SK-N-SH (cell line): ENCODE data around the gene MANSC1. TPM values are rescaled to one million over a fixed set of nuclear protein-coding genes. Genes with fewer than 3 reads are reported as not detected.

ENCODE experiments used
- CTCF ChIA-PET: fragments of 300-600, 350-600 bp; formaldehyde crosslinking; extraction: SDS; loops from one replicate; lab custom pipeline; 2021; lab: Yijun Ruan, JAX
- POLR2A ChIA-PET: fragments of 350-600 bp; sonication (Branson Sonifier 250); formaldehyde crosslinking; extraction: SDS; loops from one replicate; lab custom pipeline; 2020; ENCODE audit warnings: antibody characterized with exemption, inconsistent platforms; lab: Yijun Ruan, JAX
- DNase-seq: peaks from one replicate; pipeline ENCODE4 v3.0.0; 2012
- H2AFZ ChIP-seq: fragments of 200-600 bp; sonication (generic); 2 replicates; pipeline ENCODE4 v1.8.1; 2016; ENCODE audit warnings: antibody characterized with exemption, mild to moderate bottlenecking, low read depth
- H3F3A ChIP-seq: fragments of 200-600 bp; sonication (generic); replicated peaks from 2 replicates; pipeline ENCODE3; 2016; ENCODE audit warnings: antibody characterized with exemption, mild to moderate bottlenecking; ENCODE audit not compliant: insufficient read depth
- H3K27ac ChIP-seq, 2 experiments: fragments of 200-500 bp in 1 of 2; fragments of 200-600 bp in 1 of 2; sonication (Bioruptor generic) in 1 of 2; sonication (generic), shearing (Covaris generic) in 1 of 2; 2 replicates each; pipeline versions ENCODE4 v1.5.1 to v1.6.1; 2014 to 2016; ENCODE audit warnings: low read depth in 2 of 2, inconsistent platforms in 1 of 2, low read length in 1 of 2, mild to moderate bottlenecking in 1 of 2, mixed read lengths in 1 of 2
- H3K27me3 ChIP-seq: fragments of 200-600 bp; sonication (generic), shearing (Covaris generic); 2 replicates; pipeline ENCODE4 v1.6.1; 2016; ENCODE audit warnings: mixed run types; ENCODE audit not compliant: insufficient read depth
- H3K36me3 ChIP-seq, 2 experiments: fragments of 200-500 bp in 1 of 2; fragments of 200-600 bp in 1 of 2; sonication (Bioruptor generic) in 1 of 2; sonication (generic) in 1 of 2; replicated peaks in 1 of 2; 2 replicates each; pipeline versions ENCODE3 to v1.5.1; 2014 to 2016; ENCODE audit warnings: low read length in 1 of 2, mild to moderate bottlenecking in 1 of 2; ENCODE audit not compliant: insufficient read depth in 2 of 2, control insufficient read depth in 1 of 2
- H3K4me1 ChIP-seq, 2 experiments: fragments of 200-500 bp in 1 of 2; fragments of 200-600 bp in 1 of 2; sonication (Bioruptor generic) in 1 of 2; sonication (generic), shearing (Covaris generic) in 1 of 2; 2 replicates each; pipeline versions ENCODE4 v1.5.1 to v1.6.1; 2014 to 2016; ENCODE audit warnings: low read depth in 1 of 2, low read length in 1 of 2, mixed run types in 1 of 2; ENCODE audit not compliant: insufficient read depth in 2 of 2, control insufficient read depth in 1 of 2
- H3K4me2 ChIP-seq: fragments of 200-600 bp; sonication (generic), shearing (Covaris generic); 2 replicates; pipeline ENCODE4 v1.6.1; 2017; ENCODE audit warnings: mixed run types
- H3K4me3 ChIP-seq, 2 experiments: fragments of 200-500 bp in 1 of 2; fragments of 200-600 bp in 1 of 2; sonication (Bioruptor generic) in 1 of 2; sonication (generic), shearing (Covaris generic) in 1 of 2; 2 replicates each; pipeline versions ENCODE4 v1.5.1 to v1.8.1; 2014 to 2016; ENCODE audit warnings: low read depth in 2 of 2, inconsistent platforms in 1 of 2, low read length in 1 of 2, mild to moderate bottlenecking in 1 of 2, mixed read lengths in 1 of 2, moderate library complexity in 1 of 2
- H3K79me2 ChIP-seq: fragments of 200-600 bp; sonication (generic); 2 replicates; pipeline ENCODE4 v1.8.1; 2017; ENCODE audit warnings: mild to moderate bottlenecking; ENCODE audit not compliant: insufficient read depth
- H3K9ac ChIP-seq: fragments of 200-600 bp; sonication (generic); 2 replicates; pipeline ENCODE4 v1.6.1; 2017; ENCODE audit warnings: mixed run types
- H3K9me2 ChIP-seq: fragments of 200-600 bp; sonication (generic); 2 replicates; pipeline ENCODE4 v1.6.1; 2017; ENCODE audit warnings: mixed run types
- H3K9me3 ChIP-seq: fragments of 200-600 bp; sonication (generic); 2 replicates; pipeline ENCODE4 v1.6.1; 2017; ENCODE audit warnings: mixed run types, mild to moderate bottlenecking, moderate library complexity
- H4K20me1 ChIP-seq: fragments of 200-600 bp; sonication (generic); 2 replicates; pipeline ENCODE4 v1.6.1; 2017; ENCODE audit warnings: mild to moderate bottlenecking, mixed run types; ENCODE audit not compliant: insufficient read depth
- CHD2 ChIP-seq: fragments of 150-350 bp; IDR thresholded peaks from 2 replicates; pipeline ENCODE4 v1.6.1; 2018; ENCODE audit warnings: low read length; ENCODE audit not compliant: partially characterized antibody
- EZH2phosphoT487 ChIP-seq: fragments of 200-600 bp; sonication (generic); IDR thresholded peaks from 2 replicates; pipeline ENCODE4 v1.6.1; 2017; ENCODE audit warnings: low read depth, mixed run types, mild to moderate bottlenecking, antibody characterized with exemption, moderate library complexity, borderline replicate concordance
- FOXJ3 ChIP-seq: sonication (generic); formaldehyde crosslinking; IDR thresholded peaks from 2 replicates; pipeline ENCODE4 v1.5.1; 2020; ENCODE audit warnings: mild to moderate bottlenecking, missing genetic modification reagents
- FOXM1 ChIP-seq: IDR thresholded peaks from 2 replicates; pipeline ENCODE4 v1.4.0; 2012; ENCODE audit warnings: low read depth, mild to moderate bottlenecking
- GABPA ChIP-seq: IDR thresholded peaks from 2 replicates; pipeline ENCODE4 v1.4.0; 2012; ENCODE audit warnings: low read depth, mild to moderate bottlenecking
- GATA2 ChIP-seq: sonication (generic); formaldehyde crosslinking; IDR thresholded peaks from 2 replicates; pipeline ENCODE4 v1.5.0; 2020; ENCODE audit warnings: mild to moderate bottlenecking, missing genetic modification reagents
- JUND ChIP-seq: IDR thresholded peaks from 2 replicates; pipeline ENCODE4 v1.4.0; 2012
- MXI1 ChIP-seq: IDR thresholded peaks from 2 replicates; pipeline ENCODE4 v1.6.1; 2012; ENCODE audit warnings: mild to moderate bottlenecking, low read depth, low read length, improper control_type of control experiment
- POLR2AphosphoS5 ChIP-seq: IDR thresholded peaks from 2 replicates; pipeline ENCODE4 v1.6.1; 2012; ENCODE audit warnings: low read depth, low read length
- RFX5 ChIP-seq: IDR thresholded peaks from 2 replicates; pipeline ENCODE4 v1.6.1; 2012; ENCODE audit warnings: mild to moderate bottlenecking, improper control_type of control experiment, low read length
- SIN3A ChIP-seq: IDR thresholded peaks from 2 replicates; pipeline ENCODE4 v1.6.1; 2012; ENCODE audit warnings: low read depth, mild to moderate bottlenecking, low read length, moderate library complexity, borderline replicate concordance
- WGBS: methylation state at CpG from one replicate; pipeline ENCODE4 v1.1.6; 2017; ENCODE audit warnings: low lambda C conversion rate; 5-methylcytosine and 5-hydroxymethylcytosine counted together
- polyA plus RNA-seq, 3 experiments: library from polyadenylated mRNA; depleted of rRNA; stranded (reverse); fragments of >200 nt; gene quantifications; 2 replicates each; pipeline ENCODE4 v1.2.3, GENCODE V29; 2012
- TF ChIP-seq, protein P1 (sequence below): IDR thresholded peaks from 2 replicates; pipeline ENCODE4; 2012
- TF ChIP-seq, protein P2 (sequence below): fragments of 150-350 bp; IDR thresholded peaks from 2 replicates; pipeline ENCODE4 v1.6.1; 2017; ENCODE audit warnings: antibody characterized with exemption, low read length, low read depth, borderline replicate concordance
- TF ChIP-seq, protein P3 (sequence below): fragments of 200-600 bp; sonication (generic); IDR thresholded peaks from 2 replicates; pipeline ENCODE4 v1.6.1; 2017; ENCODE audit warnings: antibody characterized with exemption, mild to moderate bottlenecking, moderate library complexity
- TF ChIP-seq, protein P4 (sequence below): IDR thresholded peaks from 2 replicates; pipeline ENCODE4 v1.4.0; 2012; ENCODE audit warnings: low read depth, borderline replicate concordance

MANSC1 gene
- polyA plus RNA-seq, 1 of the 3 experiments (the other 2 are of a cell fraction) = 2.9 TPM

DNA sequence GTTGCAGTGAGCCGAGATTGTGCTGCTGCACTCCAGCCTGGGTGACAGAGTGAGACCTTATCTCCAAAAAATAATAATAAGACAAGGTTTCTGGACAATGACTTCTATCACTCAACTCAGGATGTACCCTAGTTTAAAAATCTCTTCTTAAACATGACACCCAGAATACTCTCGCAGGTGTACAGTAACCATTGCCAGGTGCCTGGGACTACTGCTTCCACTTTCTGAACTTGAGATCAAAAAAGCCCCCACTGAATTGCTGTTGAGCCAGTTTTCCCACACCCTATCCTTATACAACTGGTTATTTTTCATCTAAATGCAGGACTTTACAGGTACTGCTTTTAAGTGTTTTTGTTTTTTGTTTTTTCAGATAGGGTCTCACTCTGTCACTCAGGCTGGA is 43.1 kb upstream of the MANSC1 start:
- no peak overlapping the region for H3K27ac ChIP-seq
- POLR2A ChIA-PET = no interaction called here
- 87% methylated on average over 2 of the region's 2 CpGs for WGBS
- DNase-seq = no peak
- no peak overlapping the region for H2AFZ ChIP-seq
- no peaks in the 10 kb centered on the region for H3K36me3 ChIP-seq
- H3K27me3 ChIP-seq = no peaks in the 10 kb centered on the region
- H3K4me1 ChIP-seq = peaks cover 3 to 6% of the 10 kb centered on the region in 2 experiments; a peak in 3 of 4 replicates
- H3K9ac ChIP-seq = no peak overlapping the region
- no peak overlapping the region for H3K4me2 ChIP-seq
- no peaks in the 10 kb centered on the region for H3K9me2 ChIP-seq
- H3K9me3 ChIP-seq = no peaks in the 10 kb centered on the region
- no peak for TF ChIP-seq RFX5
- TF ChIP-seq, protein P1, sequence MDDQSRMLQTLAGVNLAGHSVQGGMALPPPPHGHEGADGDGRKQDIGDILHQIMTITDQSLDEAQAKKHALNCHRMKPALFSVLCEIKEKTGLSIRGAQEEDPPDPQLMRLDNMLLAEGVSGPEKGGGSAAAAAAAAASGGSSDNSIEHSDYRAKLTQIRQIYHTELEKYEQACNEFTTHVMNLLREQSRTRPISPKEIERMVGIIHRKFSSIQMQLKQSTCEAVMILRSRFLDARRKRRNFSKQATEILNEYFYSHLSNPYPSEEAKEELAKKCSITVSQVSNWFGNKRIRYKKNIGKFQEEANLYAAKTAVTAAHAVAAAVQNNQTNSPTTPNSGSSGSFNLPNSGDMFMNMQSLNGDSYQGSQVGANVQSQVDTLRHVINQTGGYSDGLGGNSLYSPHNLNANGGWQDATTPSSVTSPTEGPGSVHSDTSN = no peak
- no peak for TF ChIP-seq MXI1
- no peak for TF ChIP-seq EZH2phosphoT487
- TF ChIP-seq FOXJ3 (CRISPR knock-in tag) = no peak
- no peak for TF ChIP-seq GABPA
- TF ChIP-seq, protein P2, sequence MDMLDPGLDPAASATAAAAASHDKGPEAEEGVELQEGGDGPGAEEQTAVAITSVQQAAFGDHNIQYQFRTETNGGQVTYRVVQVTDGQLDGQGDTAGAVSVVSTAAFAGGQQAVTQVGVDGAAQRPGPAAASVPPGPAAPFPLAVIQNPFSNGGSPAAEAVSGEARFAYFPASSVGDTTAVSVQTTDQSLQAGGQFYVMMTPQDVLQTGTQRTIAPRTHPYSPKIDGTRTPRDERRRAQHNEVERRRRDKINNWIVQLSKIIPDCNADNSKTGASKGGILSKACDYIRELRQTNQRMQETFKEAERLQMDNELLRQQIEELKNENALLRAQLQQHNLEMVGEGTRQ = no peak
- TF ChIP-seq, protein P3, sequence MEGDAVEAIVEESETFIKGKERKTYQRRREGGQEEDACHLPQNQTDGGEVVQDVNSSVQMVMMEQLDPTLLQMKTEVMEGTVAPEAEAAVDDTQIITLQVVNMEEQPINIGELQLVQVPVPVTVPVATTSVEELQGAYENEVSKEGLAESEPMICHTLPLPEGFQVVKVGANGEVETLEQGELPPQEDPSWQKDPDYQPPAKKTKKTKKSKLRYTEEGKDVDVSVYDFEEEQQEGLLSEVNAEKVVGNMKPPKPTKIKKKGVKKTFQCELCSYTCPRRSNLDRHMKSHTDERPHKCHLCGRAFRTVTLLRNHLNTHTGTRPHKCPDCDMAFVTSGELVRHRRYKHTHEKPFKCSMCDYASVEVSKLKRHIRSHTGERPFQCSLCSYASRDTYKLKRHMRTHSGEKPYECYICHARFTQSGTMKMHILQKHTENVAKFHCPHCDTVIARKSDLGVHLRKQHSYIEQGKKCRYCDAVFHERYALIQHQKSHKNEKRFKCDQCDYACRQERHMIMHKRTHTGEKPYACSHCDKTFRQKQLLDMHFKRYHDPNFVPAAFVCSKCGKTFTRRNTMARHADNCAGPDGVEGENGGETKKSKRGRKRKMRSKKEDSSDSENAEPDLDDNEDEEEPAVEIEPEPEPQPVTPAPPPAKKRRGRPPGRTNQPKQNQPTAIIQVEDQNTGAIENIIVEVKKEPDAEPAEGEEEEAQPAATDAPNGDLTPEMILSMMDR = no peak
- TF ChIP-seq JUND = no peak
- no peak for TF ChIP-seq POLR2AphosphoS5
- no peak for TF ChIP-seq FOXM1
- TF ChIP-seq, protein P4, sequence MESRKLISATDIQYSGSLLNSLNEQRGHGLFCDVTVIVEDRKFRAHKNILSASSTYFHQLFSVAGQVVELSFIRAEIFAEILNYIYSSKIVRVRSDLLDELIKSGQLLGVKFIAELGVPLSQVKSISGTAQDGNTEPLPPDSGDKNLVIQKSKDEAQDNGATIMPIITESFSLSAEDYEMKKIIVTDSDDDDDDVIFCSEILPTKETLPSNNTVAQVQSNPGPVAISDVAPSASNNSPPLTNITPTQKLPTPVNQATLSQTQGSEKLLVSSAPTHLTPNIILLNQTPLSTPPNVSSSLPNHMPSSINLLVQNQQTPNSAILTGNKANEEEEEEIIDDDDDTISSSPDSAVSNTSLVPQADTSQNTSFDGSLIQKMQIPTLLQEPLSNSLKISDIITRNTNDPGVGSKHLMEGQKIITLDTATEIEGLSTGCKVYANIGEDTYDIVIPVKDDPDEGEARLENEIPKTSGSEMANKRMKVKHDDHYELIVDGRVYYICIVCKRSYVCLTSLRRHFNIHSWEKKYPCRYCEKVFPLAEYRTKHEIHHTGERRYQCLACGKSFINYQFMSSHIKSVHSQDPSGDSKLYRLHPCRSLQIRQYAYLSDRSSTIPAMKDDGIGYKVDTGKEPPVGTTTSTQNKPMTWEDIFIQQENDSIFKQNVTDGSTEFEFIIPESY = no peak
- TF ChIP-seq CHD2 = no peak
- TF ChIP-seq GATA2 = no peak
- no peak for TF ChIP-seq SIN3A
- H3K79me2 ChIP-seq = no peaks in the 10 kb centered on the region
- CTCF ChIA-PET = no interaction called here
- H3K4me3 ChIP-seq = no peak overlapping the region
- no peaks in the 10 kb centered on the region for H3F3A ChIP-seq
- no peaks in the 10 kb centered on the region for H4K20me1 ChIP-seq
